Stimulated activated CD8-positive, alpha-beta memory T cell treated with anti-CD3 and anti-CD28 coated beads, Interleukin-4, amount 100 ng/mL, for 24 hours (primary cell): Measurements from ENCODE around the gene COQ6.
"Not testable (repeated sequence)": the region's sequence is repeated elsewhere in the genome, so short reads cannot be mapped to it uniquely, and the experiment has no call there.

ENCODE experiments used
- DNase-seq: peaks from one replicate; pipeline ENCODE4 v3.0.0-alpha.2; 2020; ENCODE audit warnings: low read depth

Gene COQ6

DNA sequence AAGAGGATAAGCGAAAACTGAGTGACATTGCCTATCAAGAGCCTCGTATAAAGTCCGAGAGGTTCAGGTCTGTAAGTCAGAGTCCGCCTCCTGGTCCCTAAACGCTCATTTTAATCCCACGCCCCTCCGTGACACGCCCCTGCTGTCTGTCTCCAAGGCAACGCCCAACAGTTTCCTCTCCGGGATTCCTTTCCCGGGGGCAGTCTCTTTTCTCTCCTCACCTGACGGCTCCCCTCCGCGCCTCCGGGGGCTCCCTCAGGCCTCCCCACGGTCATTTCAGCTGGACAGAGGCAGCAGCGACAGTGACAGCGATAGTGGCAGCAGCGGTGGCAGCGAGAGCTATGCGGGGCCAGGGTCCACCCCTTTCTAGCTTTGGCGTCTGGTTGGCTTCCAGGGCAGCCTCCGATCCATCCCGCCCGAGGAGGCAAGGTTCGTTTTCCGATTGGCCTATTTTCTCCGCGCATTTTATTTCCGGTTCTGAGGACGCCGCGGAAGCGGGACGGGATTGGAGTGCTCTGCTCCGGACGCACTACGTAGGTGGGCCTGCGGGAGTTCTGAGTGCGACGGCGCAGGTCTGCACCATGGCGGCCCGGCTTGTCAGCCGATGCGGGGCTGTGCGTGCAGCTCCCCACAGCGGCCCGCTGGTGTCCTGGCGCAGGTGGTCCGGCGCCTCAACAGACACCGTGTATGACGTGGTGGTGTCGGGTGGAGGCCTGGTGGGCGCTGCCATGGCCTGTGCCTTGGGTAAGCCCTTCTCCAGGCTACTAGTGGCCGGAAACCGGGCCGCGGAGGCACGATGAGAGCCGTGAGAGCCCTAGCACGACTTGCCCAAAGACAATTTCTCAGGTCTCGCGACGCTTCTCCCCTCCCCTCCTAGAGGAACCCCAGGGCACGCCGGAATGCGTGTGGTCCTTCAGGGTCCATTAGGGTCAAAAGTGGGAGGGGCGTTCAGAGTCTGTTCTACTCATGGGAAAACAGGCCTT lies at the start of gene COQ6, which contains the start of gene FAM161B:
Gene COQ6 (plus strand): TSS at position 551 of the 983 bp plus-strand sequence. CDS start 31 bp downstream, at position 582.
Gene FAM161B (minus strand): TSS at position 343 of the 983 bp plus-strand sequence. CDS start 68 bp downstream, at position 275.
- peak; percentile 85 for DNase-seq

GRCh38 chr14:73903028-73903427 lies 47.1 kb upstream of the COQ6 start:
- DNase-seq = no peak

DNA sequence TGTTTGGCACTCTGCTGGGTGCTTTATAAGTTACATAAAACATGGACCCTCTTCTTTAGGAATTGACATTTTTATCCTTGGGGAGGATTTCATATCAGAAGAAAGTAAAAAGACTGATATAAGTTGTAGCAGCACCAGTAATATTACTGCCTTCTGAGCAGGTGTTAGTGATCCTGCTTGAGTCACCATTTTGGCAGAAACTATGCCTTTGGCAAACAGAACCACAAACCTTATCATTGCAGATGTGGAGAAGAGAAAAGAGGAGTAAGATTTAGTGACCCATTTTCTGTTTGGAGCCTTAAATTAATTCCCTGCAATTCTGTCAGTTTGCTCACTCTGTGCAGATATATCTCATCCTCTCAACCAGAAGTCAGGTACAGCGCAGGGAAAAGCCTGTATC lies 40.4 kb upstream of the COQ6 start:
- no peak for DNase-seq

DNA sequence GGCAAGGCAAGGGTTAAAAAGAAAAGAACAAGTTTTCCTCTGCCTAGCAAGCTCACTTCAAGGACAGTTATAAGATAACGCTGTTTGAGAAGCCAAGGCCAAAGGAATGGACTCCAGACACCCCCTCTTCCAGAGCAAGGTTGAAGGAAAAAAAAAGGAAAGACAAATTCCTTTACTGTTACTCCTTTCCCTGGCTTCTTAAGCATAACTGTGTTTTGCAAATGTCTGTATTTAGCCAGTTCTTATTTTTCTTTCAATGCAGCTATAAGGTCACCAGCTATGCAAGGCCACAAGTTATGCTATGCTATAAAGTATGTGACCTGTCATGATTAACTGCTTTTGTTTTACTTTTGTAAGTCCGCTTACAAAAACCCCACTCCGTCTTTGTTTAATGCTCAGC lies 36.8 kb upstream of the COQ6 start:
- DNase-seq = no peak

GRCh38 chr14:73916324-73916723 lies 33.8 kb upstream of the COQ6 start:
- no peak for DNase-seq

DNA sequence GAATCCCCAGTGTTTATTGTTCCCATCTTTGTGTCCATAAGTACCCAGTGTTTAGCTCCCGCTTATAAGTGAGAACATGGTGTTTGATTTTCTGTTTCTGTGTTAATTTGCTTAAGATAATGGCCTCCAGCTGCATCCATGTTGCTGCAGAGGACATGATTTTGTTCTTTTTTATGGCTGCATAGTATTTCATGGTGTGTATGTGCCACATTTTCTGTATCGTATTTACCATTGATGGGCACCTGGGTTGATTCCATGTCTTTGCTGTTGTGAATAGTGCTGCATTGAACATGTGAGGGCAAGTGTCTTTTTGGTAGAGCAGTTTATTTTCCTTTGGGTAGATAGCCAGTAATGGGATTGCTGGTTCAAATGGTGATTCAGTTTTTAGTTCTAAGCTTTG lies 30.6 kb upstream of the COQ6 start:
- DNase-seq = not testable (repeated sequence)

GRCh38 chr14:73924337-73924736 lies 25.8 kb upstream of the COQ6 start:
- DNase-seq = no peak

GRCh38 chr14:73935666-73936065 lies 14.4 kb upstream of the COQ6 start:
- DNase-seq = no peak

DNA sequence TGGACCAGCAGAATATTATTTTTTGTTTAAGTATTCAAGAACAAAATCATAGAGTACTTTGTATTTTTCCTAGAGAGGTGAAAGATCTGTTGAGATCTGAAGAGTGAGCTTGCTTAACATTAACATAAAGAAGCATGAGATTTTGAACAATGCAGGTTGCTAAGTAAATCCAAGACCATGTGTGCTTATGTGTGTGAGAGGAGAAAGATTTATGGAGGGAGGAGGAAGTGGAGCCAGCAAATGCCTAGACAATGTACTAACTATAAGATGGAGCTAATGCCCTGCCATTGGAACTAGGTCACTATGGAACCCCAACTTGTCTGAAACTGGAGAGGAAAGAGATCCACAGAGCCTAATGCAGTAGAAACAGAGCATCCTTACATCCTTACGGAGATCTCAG lies 13.6 kb upstream of the COQ6 start:
- no peak for DNase-seq

GRCh38 chr14:73937012-73937411 lies 13.1 kb upstream of the COQ6 start:
- no peak for DNase-seq

DNA sequence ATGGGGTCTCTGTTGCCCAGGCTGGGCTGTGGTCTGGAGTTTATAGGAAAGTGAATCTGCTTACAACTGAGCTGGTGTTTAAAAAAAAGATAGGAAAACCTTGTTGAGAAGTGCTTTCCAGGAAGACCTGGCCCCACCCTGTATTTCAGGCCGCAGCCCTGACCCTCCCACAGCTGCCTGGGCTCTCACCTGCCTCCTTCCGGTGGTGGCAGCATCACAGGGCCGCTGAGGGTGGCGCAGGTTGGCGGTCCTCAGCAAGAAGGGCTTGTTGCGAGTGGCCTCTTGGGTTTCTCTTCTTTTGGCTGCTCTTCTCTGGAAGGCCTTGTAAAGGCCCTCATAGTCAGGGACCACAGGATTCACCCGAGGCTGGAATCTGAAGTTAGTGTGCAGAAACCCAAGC lies 7.9 kb upstream of the COQ6 start:
- DNase-seq = no peak

GRCh38 chr14:73943083-73943482 lies 7.0 kb upstream of the COQ6 start:
- DNase-seq = no peak

DNA sequence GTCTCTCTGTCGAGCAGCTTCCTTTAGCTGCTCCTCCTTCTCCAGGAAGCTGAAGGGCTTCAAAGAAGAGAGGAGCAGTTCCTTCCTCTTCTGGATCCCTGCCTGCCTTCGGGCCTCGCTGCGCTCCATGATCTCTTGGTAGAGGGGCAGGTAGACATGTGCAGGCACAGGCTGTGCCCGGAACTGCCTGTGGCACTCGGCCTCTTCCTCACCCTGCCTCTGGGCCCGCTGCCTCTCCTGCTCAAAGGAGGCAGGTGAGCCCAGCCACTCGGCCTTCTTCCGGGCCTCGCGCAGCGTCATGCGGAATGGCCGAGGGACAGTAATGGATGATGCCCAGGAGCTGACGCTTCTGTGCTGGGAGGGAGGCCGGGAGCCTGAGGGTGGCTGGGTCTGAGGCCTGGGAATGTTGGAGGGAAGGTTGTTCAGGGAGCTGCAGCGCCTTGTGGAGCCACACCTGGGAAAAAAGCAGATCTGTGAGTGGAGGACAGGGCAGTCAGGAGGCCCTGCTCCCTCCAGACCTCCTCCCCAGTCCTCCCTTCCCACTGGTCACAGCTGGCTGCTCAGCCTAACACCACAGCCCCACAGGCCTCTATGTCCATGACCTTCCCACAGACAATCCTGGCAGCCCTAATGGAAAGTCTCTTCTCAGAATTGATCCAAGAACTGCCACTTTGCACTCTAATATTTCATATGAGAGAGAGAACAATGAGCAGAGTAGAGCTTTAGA lies 5.5 kb upstream of the COQ6 start:
- DNase-seq = no peak

DNA sequence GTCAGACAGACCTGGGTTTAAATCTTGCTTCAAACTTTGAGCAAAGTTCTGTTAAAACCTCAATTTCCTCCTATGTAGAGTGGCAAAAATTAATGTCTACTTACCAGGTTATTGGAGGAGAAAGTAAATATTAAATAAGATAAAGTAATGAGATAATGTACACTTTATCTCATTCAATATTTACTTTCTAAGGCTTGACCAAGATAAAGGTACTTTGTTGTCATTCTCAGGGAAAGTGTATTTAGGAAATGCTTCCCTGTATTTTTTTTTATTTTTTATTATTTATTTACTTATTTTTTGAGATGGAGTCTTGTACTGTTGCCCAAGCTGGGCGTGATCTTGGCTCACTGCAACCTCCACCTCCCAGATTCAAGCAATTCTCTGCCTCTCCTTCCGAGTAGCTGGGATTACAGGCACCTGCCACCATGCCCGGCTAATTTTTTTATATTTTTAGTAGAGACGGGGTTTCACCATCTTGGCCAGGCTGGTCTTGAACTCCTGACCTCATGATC lies 4.9 kb upstream of the COQ6 start:
- no peak for DNase-seq

DNA sequence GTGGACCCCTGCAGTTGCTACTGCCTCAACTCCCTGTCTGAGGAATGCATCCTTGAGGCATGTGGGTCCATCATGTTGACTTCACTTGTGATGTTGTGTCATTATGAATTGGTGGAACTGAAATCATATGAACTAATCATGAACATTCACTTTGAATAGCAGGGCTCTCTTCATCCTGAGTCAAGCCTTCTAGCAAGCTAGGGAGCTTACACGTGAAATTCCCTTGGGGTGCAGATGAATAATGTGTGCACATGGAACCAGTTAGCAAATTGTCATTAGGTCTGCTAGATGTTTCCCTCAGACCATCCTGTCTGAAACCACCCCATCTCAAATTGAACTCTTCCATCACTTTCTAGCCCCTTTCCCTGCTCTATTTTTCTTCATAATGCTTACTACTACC lies 3.6 kb downstream of the COQ6 start:
- no peak for DNase-seq

DNA sequence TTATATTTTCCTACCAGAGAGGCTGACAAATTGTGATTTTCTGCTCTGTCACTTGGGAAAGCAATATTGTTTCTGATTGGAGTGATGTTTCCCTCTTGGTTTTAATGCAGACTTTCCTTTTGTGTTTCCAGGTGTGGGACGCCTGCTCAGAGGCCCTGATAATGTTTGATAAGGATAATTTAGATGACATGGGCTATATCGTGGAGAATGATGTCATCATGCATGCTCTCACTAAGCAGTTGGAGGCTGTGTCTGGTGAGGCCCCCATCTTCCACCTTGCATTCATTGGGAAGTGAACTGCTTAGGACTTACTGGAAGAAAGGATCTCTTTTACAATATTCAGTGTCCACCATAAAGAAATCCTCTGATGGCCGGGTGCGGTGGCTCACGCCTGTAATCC lies 5.6 kb downstream of the COQ6 start:
- DNase-seq = no peak

GRCh38 chr14:73958591-73958990 lies 8.5 kb downstream of the COQ6 start:
- no peak for DNase-seq

GRCh38 chr14:73961192-73961591 lies 11.1 kb downstream of the COQ6 start:
- no peak for DNase-seq

DNA sequence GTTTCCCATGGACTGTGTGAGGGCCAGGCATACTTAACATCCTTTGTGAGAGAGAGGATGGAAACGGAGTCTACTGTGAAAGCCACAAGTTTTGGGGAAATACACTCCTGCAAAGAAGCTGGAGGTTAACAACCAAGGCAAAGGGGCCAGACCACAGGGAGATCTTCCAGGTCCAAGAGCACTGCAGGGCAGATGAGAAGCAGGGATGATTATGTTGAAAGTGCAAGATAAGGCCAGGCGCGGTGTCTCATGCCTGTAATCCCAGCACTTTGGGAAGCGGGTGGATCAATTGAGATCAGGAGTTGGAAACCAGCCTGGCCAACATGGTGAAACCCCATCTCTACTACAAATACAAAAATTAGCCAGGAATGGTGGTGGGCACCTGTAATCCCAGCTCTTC lies 15.1 kb downstream of the COQ6 start:
- no peak for DNase-seq

GRCh38 chr14:73968885-73969284 lies 18.8 kb downstream of the COQ6 start:
- no peak for DNase-seq

- DNase-seq = no peak
These were observed 23.4 kb downstream of the COQ6 start for GRCh38 chr14:73973497-73973896.

DNA sequence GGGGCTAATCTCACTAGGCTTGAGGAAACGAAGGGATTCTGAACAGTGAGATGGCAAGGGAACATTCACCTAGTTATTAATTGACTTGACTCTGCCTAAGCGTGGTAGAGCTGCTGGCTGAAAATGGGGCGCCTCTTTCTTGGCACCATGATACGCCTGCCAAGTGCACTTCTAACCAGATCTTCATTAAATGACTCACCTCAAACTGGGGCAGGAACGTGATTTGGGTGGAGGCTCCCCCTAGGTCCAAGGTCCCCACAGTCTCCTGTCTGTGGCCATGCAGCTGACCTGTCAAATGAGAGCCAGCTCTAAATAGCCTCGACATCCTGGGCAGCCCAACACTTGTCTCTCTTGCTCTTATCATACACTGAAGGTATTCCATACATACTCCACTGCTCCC lies 26.0 kb downstream of the COQ6 start:
- DNase-seq = no peak

DNA sequence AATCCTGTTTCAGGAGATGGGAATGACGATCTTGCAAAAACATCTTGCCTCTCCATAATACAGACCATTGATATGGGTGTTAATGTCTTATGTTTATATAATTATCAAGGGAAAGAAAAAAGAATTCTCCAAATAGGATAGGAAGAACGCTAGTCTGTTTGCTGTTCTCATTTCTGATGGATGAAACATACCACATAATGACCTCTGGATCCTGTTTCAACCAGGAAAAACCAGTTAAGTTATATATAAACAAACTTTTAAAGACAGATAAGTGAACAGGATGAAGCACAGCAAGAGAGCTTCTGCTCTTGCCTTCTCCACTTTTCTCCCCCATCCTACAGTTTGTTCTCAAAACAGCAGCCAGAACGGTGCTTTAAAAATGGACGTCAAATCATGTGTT lies 27.8 kb downstream of the COQ6 start:
- DNase-seq = no peak
